Calu3 (cell line): ENCODE measurements around the gene COL19A1. TPM values are rescaled to one million over a fixed set of nuclear protein-coding genes. Genes with fewer than 3 reads are reported as not detected.

ENCODE experiments used
- BruUV-seq: library from RNA; stranded (reverse); fragments of 400-500 nt; replicated peaks from 2 replicates; lab custom pipeline; 2021; lab: Mats Ljungman, UMichigan
- CTCF ChIA-PET: fragments of 300-600 bp; sonication (Branson Sonifier 250); formaldehyde crosslinking; loops from one replicate; lab custom pipeline; 2022; ENCODE audit warnings: antibody characterized with exemption; lab: Charles Lee
- DNase-seq: peaks from one replicate; pipeline ENCODE4 v3.0.0; 2022
- H3K27ac Mint-ChIP-seq: one replicate; pipeline ENCODE4 v1.8.0; 2022; ENCODE audit warnings: mixed read lengths; ENCODE audit not compliant: unreplicated experiment
- H3K27me3 Mint-ChIP-seq: one replicate; pipeline ENCODE4 v1.8.0; 2022; ENCODE audit warnings: mixed read lengths; ENCODE audit not compliant: unreplicated experiment
- H3K36me3 Mint-ChIP-seq: one replicate; pipeline ENCODE4 v1.8.0; 2022; ENCODE audit warnings: mild to moderate bottlenecking, moderate library complexity, mixed read lengths; ENCODE audit not compliant: insufficient read depth, unreplicated experiment
- H3K4me1 Mint-ChIP-seq: one replicate; pipeline ENCODE4 v1.8.0; 2022; ENCODE audit warnings: mild to moderate bottlenecking, low read depth, mixed read lengths; ENCODE audit not compliant: unreplicated experiment
- H3K4me3 Mint-ChIP-seq: one replicate; pipeline ENCODE4 v1.8.0; 2022; ENCODE audit warnings: mild to moderate bottlenecking, low read depth, moderate library complexity, mixed read lengths; ENCODE audit not compliant: unreplicated experiment
- H3K9me3 Mint-ChIP-seq: one replicate; pipeline ENCODE4 v1.8.0; 2022; ENCODE audit warnings: low read depth, mixed read lengths; ENCODE audit not compliant: unreplicated experiment
- CTCF ChIP-seq: fragments of 200-600 bp; IDR thresholded peaks from one replicate; pipeline ENCODE4 v1.8.0; 2022; ENCODE audit warnings: antibody characterized with exemption; ENCODE audit not compliant: unreplicated experiment
- intact Hi-C: fragments of 100-400 bp; cut with micrococcal nuclease; formaldehyde crosslinking; loops from one replicate; pipeline ENCODE4 v1.10.0; 2022; ENCODE audit not compliant: unreplicated experiment
- total RNA-seq: library from RNA; stranded (reverse); gene quantifications from 2 replicates; pipeline ENCODE4 v1.2.3, GENCODE V29; 2022

COL19A1 gene
- total RNA-seq, 1 experiment from 2014 or later: not detected

GRCh38 chr6:70028926-70029325, 162.6 kb downstream of the COL19A1 start:
- CTCF ChIA-PET: no interaction called here
- Mint-ChIP-seq H3K4me3 (no peak overlapping the region), H3K4me1 (no peaks in the 10 kb centered on the region), H3K9me3 (no peaks in the 10 kb centered on the region), H3K27me3 (peaks cover 15% of the 10 kb centered on the region), H3K27ac (no peak overlapping the region), H3K36me3 (no peaks in the 10 kb centered on the region)
- intact Hi-C loops: no loop called here
- BruUV-seq: no TSS peak
- no peak for TF ChIP-seq CTCF
- no peak for DNase-seq

DNA sequence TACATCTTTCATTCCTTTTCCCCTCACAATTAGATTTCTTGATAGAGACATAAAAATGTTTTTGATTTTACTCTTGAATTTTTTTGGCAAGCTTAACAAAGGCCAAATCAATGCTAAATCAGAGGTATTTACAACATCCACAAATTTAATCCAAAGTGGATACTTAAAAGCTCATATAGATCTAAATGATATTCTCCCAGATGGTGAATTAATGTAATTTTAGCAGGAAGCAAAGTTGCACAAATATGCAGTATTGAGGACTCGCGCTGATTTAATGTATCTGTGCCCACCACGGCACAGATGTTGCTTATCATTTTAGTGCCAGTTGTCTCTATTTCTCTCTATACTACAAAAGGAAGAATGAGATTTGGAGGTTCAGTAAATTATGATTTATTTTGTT, 167.4 kb downstream of the COL19A1 start:
- Mint-ChIP-seq H3K4me1 (no peaks in the 10 kb centered on the region), H3K27me3 (peaks cover 15% of the 10 kb centered on the region)

GRCh38 chr6:70037445-70037844, 171.1 kb downstream of the COL19A1 start:
- Mint-ChIP-seq H3K4me1 (no peaks in the 10 kb centered on the region), H3K27me3 (no peaks in the 10 kb centered on the region), H3K9me3 (no peaks in the 10 kb centered on the region), H3K36me3 (no peaks in the 10 kb centered on the region), H3K27ac (no peak overlapping the region), H3K4me3 (no peak overlapping the region)
- TF ChIP-seq CTCF: no peak
- intact Hi-C loops: no loop called here
- no peak for DNase-seq
- no TSS peak for BruUV-seq
- CTCF ChIA-PET: no interaction called here

More for the DNA sequence above, 167.4 kb downstream of the COL19A1 start:
- no peak for DNase-seq
- H3K4me3 Mint-ChIP-seq: no peak overlapping the region
- H3K9me3 Mint-ChIP-seq: no peaks in the 10 kb centered on the region
- H3K36me3 Mint-ChIP-seq: no peaks in the 10 kb centered on the region
- CTCF ChIA-PET: interaction anchor here (0.7 kb wide), 1 partner anchor 37 kb away, joined by 3 read pairs; no protein-coding TSS in a partner anchor
- intact Hi-C loops: no loop called here
- TF ChIP-seq CTCF: no peak
- BruUV-seq: no TSS peak
- H3K27ac Mint-ChIP-seq: no peak overlapping the region

- Mint-ChIP-seq H3K9me3 (no peaks in the 10 kb centered on the region), H3K4me1 (no peaks in the 10 kb centered on the region), H3K4me3 (no peak overlapping the region), H3K27me3 (no peaks in the 10 kb centered on the region), H3K36me3 (no peaks in the 10 kb centered on the region), H3K27ac (no peak overlapping the region)
- intact Hi-C loops: no loop called here
- no peak for DNase-seq
- CTCF ChIA-PET: no interaction called here
- no TSS peak for BruUV-seq
- TF ChIP-seq CTCF: no peak
These were observed 174.4 kb downstream of the COL19A1 start for GRCh38 chr6:70040766-70041165.
